Glomerular visceral epithelial cell (primary cell): ENCODE data around the gene CCDC85C.

Source experiments
- DNase-seq: peaks from one replicate; pipeline ENCODE4 v3.0.0-alpha.2; 2016; ENCODE audit errors: extremely low spot score

CCDC85C gene

DNA sequence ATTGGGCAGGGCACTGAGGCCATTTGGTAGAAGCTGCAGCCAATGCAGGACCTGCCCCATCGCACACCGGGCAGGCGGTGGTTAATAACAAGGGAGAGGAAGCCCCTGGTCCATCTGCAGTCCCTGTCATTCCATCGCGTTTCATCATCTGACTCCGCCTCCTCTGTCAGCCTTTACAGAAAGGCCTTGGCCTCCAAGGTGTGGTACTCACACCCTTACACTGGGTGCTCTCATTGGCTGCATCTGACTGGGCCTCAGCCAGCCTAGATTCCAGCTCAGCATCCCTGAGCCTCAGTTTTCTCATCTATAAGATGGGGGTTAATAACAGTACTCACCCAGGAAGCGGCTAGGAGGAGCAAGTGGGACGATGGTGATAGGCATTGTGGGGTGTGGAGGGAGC, 26.2 kb upstream of the CCDC85C start:
- DNase-seq: no peak

DNA sequence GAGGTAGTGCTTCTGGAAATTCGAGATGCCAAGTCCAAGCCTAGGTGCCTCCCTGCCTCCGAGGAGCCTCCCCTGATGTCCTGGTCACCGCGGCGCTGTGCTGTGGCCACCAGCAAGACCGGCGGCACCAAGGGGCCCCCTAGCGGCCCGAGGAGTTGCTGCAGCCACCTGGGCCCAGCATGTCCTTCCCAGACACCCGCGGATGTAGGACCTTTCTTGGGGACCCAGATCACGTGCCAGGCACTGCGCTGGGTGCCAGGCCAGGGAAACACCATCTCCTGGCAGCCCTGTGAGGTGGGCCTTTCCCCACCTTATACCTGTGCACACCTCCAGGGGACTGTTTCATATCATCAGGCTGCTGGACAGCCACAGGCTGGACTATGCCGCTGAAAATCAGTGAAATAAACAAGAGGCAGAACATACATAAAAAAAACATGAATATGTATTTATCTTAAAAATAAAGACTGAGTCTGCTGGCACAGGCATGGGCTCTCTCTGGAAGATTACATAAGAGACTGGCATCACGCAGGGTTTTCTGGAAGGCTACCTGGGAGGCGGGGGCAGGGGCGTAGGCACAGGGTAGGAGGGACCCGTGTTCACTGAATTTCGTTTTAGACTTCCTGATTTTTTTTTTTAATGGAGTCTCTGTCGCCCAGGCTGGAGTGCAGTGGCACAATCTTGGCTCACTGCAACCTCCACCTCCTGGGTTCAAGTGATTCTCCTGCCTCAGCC, 25.0 kb upstream of the CCDC85C start:
- DNase-seq: peak; percentile 75

DNA sequence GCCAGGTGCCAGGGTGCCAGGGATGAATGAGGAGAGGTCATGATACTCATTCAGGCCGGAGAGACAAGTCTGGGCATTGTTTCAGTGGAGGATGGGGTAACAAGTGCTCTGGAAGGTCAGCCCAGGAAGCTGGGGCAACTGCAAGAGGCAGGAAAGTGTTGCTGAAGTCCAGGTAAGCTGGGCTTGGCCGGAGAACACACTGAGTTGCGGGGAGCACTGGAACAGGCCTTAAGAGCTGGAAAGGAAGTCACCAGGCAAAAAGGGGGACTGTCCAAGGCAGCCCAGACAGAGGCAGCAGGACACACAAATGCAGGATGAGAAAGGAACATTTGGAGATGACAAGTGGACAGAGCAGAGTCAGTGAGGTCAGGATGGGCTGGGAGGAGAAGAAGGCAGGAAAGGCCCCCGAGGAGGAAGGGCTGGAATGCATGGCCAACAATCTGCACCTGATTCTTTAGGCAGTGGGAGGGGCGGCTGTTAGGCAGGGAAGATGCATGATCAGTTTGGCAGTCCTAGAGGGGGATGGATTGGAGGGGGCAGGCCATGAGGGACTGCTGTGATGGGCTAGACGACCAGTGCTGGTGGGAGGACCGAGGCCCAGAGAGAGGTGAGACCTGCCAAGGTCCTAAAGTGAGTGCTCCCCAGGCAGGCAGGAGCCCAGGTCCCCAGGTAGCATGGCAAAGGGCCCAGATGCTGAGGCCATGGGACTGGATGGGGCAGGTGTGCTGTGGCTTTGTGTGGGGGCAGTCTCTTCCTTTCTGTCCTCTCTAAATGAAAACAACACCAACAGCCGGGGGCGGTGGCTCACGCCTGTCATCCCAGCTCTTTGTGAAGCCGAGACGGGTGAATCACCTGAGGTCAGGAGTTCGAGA, 23.7 kb upstream of the CCDC85C start:
- DNase-seq: no peak

GRCh38 chr14:99627100-99627499, 23.1 kb upstream of the CCDC85C start:
- no peak for DNase-seq

DNA sequence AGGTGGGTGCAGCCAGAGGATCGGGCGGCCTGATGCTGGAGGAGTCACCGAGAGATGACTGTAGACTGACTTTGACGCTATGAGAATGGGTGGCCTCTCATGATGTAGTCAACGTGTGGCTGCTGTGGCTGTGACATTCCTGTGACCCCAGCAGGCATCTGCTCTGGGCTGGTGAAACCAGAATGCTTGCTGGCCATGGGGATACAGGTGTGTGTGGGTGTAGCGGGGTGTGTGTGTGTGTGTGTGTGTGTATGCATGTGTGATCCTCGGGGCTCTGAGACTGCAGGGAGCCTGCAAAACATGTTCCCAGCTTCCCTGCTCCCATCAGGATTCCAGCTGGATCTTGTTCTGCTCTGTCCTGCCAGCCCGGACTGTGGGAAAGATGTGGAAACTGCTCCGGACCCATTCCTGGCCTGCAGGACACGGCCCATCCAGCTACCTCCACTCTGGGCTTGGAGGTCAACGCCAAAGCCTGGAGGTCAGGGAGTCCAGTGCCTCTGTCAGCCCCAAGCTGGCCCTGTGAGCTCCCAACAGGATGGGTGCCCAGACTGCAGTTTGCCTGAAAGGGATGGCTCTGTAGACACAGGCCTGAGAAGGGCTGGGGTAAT, 22.1 kb upstream of the CCDC85C start:
- no peak for DNase-seq

- no peak for DNase-seq
These were observed 21.5 kb upstream of the CCDC85C start for GRCh38 chr14:99625476-99625875.

GRCh38 chr14:99624971-99625370, 21.0 kb upstream of the CCDC85C start:
- no peak for DNase-seq

GRCh38 chr14:99624024-99624423, 20.0 kb upstream of the CCDC85C start:
- no peak for DNase-seq

DNA sequence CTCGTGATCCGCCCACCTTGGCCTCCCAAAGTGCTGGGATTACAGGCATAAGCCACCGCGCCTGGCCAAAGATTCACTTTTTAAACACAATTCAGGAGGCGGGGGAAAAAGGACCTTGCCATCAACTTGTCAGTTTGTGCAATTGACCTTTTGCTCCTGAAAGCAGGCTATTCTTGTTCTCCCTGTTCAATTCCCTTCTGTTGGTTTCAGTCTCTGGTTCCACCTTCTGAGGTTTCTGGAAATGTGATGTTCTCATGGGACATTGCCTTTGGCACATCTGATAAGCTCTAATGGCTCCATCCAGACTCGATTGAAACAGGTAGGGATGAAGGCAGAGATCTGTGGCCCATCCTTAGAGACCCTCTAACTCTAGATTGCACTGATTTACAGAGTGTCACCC, 17.9 kb upstream of the CCDC85C start:
- no peak for DNase-seq

DNA sequence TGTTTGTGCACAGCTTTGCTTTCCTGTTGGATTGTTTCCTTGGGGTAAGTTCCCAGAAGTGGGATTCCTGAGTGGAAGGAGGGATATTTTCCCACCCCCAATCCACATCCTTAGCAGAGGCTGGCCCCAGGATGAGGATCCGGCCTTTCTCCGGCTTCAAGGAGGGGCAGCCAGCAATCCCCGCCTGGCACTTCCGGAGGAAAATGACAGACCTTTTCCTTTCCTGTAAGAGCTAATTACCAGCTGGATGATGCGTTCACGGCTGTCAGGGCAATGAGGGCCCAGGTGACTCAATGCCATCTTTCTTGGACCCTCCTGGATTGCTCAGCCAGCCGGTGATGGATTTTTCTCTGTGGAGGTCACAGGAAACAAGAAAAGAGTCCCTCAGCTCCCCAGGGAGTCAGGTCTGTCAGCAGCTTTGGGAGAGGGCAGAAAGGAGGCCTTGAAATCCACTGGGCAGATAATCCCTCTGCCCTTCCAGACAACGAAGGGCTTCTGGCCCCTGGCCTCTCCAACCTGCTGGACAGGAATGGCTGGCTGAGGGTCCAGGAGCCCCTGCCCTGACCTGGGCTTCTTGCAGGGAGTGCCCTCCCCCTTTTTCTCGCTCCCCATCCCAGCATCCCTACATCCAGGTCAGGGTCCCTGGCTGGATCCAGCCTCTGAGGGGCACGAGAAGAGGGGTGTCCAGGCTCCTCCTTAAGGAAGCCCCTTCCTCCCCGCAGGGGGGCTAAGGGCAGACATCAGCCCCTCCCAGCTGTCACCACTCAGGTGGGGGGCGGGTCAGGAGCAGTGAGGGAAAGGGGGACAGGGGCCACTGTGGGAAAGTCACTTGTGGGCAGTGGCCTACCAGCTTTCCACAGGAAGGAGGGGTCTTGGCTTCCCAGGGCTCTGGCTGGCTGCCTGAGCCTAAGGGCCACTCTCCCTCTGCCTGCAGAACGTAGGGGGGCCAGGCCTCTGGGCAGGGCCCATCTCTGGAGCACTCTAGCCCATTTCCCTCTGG, 16.1 kb upstream of the CCDC85C start:
- peak; percentile 56 for DNase-seq

DNA sequence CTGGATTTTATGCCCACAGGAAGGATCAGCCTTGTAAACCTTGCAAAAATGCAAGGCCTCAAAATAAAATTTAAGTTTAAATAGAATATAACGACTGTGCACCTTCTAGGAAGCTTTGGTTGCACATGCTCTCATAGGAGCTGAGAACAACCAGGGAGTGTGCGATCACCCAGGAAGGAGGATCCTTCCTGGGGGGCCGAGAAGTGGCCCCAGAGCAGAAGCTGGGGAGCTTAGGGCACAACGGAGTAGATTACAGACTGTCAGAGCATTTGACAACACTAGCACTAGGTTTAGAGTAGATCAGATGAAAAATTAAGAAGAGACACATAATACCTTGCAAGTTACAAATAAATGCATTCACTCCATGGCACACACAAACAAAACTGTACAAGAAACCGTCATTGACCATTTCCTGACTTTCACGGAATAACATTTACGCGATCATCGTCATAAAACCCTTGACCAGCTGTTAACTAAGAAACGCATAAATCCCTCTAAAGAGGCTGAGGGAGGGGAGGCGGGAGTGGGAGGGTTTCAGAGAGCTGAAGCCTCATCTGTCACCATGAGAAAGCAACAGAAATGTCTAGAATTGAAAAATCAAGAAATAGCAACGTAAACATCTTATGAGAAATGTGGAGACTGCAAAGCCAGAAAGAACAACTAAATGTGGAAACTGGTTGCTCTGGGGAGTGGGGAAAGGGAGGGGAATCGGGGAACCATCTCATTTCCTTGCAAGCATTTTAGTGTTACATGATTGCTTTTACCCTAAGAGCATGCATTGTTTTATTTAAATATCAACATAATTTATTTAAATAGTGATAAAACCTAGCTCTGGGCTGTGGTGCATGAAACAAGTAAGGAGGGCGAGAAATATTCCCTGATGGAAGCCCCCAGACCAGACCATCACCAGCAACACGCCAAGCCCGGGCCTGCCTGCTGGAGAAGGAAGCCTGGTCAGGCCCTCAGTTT, 13.1 kb upstream of the CCDC85C start:
- DNase-seq: no peak

GRCh38 chr14:99615497-99616157, 11.6 kb upstream of the CCDC85C start:
- DNase-seq: no peak

- peak; percentile 44 for DNase-seq
These were observed 8.8 kb upstream of the CCDC85C start for GRCh38 chr14:99612738-99613330.

GRCh38 chr14:99612071-99612737, 8.2 kb upstream of the CCDC85C start:
- DNase-seq: no peak

- DNase-seq: no peak
These were observed 7.6 kb upstream of the CCDC85C start for GRCh38 chr14:99611646-99612045.

- DNase-seq: no peak
These were observed 5.5 kb upstream of the CCDC85C start for GRCh38 chr14:99609245-99610170.

DNA sequence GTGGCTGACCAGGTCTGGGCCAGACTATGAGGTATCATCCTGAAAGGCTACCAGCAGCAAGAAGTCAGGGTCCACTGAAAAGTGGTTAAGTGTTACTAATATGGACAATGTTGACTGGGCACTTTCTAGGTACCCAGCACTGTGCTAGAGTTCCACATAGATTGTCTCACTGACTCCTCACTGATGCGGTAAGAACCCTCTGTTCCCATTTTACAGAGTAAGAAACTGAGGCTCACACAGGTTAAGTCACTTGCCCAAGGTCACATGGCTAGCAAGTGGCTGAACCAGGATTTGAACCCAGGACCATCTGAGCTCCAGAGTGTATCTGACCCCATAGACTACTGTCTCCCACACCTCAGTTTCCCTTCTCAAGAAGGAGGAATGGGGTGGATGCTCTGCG, 4.6 kb upstream of the CCDC85C start:
- DNase-seq: no peak

DNA sequence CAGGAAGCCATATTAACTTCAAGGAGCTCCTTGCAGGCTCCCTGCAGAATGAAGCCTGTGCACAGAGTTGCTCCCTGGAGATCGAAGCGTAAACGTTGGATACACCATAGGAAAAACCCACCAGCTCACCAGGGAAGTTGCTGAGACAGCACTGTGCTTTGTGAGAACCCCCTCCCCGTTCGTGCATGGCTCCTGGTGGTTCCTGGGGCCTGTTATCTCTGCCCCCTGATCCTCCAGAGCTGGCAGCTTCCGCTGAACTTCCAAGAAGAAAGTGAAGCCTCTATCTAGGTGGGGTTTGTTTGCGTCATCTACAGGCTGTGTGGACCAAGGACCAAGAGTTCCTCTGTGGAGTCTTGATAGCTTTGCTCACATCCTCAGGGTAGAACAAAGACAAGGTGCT, 2.4 kb upstream of the CCDC85C start:
- DNase-seq: no peak
